GM19328 (cell line): ENCODE data around the gene DMC1.
"Not testable (repeated sequence)": the region's sequence is repeated elsewhere in the genome, so short reads cannot be mapped to it uniquely, and the experiment has no call there.

Experiments used
- ATAC-seq: cut with Tn5 transposase; IDR thresholded peaks from one replicate; pipeline ENCODE4 v1.9.1; 2021; ENCODE audit warnings: mild to moderate bottlenecking, moderate library complexity; ENCODE audit not compliant: unreplicated experiment

DMC1 gene

GRCh38 chr22:38470179-38470578, 99.8 kb downstream of the DMC1 start:
- ATAC-seq: not testable (repeated sequence)

GRCh38 chr22:38469306-38469781, 100.6 kb downstream of the DMC1 start:
- ATAC-seq: no peak
